GM19395 (cell line): ENCODE measurements around the gene WIPI1.
A peak's percentile ranks its signal among the peaks of the same experiment; 100 is the strongest.
"Not testable (repeated sequence)": the region's sequence is repeated elsewhere in the genome, so short reads cannot be mapped to it uniquely, and the experiment has no call there.

Experiments
- ATAC-seq: cut with Tn5 transposase; IDR thresholded peaks from one replicate; pipeline ENCODE4 v1.9.1; 2021; ENCODE audit warnings: mild to moderate bottlenecking, moderate library complexity; ENCODE audit not compliant: unreplicated experiment

Gene WIPI1

GRCh38 chr17:68420065-68420464 is 37.2 kb downstream of the WIPI1 start:
- no peak for ATAC-seq

- no peak for ATAC-seq
These were observed 38.4 kb downstream of the WIPI1 start for GRCh38 chr17:68418876-68419275.

GRCh38 chr17:68417317-68417716 is 40.0 kb downstream of the WIPI1 start:
- no peak for ATAC-seq

DNA sequence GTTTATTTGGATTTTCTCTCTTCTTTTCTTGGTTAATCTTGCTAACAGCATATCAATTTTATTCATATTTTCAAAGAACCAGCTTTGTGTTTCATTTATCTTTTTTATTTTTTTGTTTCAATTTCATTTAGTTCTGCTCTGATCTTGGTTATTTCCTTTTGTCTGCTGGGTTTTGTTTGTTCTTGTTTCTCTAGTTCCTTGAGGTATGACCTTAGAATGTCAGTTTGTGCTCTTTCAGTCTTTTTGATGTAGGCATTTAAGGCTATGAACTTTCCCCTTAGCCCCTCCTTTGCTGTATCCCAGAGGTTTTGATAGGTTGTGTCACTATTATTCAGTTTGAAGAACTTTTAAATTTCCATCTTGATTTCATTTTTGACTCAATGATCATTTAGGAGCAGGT is 42.4 kb downstream of the WIPI1 start:
- not testable (repeated sequence) for ATAC-seq

GRCh38 chr17:68413597-68414560 is 43.4 kb downstream of the WIPI1 start:
- not testable (repeated sequence) for ATAC-seq

GRCh38 chr17:68407656-68408055 is 49.6 kb downstream of the WIPI1 start:
- ATAC-seq, result not testable (repeated sequence)

DNA sequence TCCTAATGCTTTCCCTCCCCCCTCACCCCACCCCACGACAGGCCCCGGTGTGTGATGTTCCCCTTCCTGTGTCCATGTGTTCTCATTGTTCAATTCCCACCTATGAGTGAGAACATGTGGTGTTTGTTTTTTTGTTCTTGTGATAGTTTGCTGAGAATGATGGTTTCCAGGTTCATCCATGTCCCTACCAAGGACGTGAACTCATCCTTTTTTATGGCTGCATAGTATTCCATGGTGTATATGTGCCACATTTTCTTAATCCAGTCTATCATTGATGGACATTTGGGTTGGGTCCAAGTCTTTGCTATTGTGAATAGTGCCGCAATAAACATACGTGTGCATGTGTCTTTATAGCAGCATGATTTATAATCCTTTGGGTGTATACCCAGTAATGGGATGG is 53.5 kb downstream of the WIPI1 start:
- ATAC-seq, result not testable (repeated sequence)

- no peak for ATAC-seq
These were observed 54.2 kb downstream of the WIPI1 start for GRCh38 chr17:68403122-68403521.

DNA sequence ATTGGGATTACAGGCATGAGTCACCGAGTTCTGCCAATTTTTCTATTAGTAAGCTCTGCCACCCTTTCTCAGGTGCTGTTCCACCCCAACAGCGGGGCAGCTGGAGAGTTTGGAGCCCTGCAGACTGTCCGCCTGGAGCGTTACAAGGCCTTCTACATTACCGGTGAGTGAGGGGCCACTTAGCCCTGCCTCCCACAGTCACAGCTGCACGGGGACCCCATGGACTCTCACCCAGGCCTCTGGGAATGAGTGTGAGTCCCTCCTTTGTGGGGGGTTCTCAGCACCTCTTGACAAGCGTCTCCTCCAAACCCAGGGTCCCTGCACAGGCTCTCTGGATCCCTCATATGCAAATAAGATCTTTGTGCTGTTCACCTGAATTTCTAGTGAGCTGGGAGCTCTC is 56.0 kb downstream of the WIPI1 start:
- no peak for ATAC-seq

- no peak for ATAC-seq
These were observed 56.9 kb downstream of the WIPI1 start for GRCh38 chr17:68400404-68400735.

GRCh38 chr17:68399638-68400403 is 57.5 kb downstream of the WIPI1 start:
- ATAC-seq, result no peak

GRCh38 chr17:68398691-68399637 is 58.3 kb downstream of the WIPI1 start:
- ATAC-seq, result peak; percentile 86

DNA sequence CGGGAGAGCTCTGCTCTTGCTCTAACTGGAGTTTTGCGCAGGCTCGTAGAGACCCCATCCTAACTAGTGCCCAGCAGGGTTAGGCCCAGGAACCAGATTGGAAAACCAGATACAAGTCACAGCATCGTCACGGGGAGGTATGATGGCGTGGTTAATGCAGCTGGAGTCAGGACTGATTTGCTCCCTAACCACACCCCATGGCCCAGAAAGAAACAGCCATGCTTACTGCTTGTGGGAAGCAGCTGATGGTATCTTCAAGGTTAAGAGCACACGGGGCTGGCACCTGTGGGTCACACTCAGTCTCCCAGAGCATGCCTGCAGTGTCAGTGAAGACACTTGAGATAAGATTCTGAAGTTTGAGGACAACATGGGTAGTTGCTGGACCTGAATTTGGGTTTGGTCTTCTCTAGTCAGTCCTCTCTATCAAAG is 60.2 kb downstream of the WIPI1 start:
- no peak for ATAC-seq

- no peak for ATAC-seq
These were observed 60.8 kb downstream of the WIPI1 start for GRCh38 chr17:68396226-68397107.

DNA sequence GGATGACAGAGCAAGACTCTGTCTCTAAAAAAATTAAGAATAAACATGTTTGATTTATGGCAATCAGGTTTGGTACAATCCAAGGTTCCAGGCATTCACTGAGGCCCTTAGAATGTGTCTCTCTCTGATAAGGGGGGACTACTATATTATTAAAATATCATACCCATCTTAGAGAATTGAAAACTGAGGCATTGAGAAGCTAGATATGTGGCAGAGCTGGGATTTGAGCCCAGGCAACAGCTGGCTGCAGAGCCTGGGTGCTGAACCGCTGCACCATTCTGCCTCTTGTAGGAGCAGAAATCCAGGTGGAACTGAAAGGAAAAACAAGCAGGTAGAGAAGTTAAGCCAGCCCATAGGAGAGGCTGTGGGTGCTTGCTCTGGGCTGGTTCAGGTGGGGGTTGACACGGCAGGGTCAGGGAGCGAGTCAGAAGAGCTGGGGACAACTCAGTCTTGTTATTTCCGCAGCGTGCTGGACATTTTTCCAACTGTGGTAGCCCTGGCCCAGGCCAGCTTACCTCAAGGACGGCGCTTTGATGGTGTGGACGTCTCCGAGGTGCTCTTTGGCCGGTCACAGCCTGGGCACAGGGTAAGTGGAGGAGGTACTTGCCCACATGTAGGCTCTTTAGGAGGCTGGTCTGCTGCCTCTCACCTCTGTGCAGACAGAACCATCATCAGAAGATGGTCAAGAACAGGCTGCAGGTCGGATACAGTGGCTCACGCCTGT is 62.5 kb downstream of the WIPI1 start:
- no peak for ATAC-seq

DNA sequence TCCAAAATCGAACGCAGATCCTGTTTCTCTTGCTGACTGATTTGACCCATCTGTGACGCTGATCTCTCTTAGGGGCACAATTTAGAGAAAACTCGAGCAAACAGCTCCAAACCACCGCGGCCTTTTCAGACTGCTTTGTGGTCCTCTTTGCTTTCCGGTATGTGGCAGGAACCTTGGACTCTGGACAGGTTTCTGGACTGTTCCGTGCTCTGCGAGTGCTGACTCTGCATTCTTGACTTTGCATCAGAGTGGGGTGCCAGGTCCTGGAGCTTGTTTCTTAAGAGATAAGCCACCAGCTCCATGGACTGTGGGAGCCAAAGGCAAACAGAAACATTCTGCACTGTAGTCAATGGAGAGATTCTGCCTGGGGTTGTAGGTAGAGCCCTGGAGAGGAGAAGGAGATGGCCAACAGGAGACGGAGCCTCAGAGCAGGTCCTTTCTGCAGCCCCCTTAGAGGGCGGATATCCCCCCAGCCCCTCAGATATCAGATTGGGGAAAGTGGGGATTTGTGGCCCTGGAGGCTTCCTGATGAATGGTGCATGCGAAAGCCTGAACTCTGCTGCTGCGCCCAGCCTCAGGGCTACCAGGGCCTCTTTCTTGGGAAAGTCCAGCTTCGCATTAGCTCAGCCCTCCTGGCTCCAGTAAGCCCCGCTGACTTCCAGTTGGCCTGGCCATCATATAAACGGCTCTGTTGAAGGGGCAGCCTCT is 65.6 kb downstream of the WIPI1 start:
- ATAC-seq, result no peak

DNA sequence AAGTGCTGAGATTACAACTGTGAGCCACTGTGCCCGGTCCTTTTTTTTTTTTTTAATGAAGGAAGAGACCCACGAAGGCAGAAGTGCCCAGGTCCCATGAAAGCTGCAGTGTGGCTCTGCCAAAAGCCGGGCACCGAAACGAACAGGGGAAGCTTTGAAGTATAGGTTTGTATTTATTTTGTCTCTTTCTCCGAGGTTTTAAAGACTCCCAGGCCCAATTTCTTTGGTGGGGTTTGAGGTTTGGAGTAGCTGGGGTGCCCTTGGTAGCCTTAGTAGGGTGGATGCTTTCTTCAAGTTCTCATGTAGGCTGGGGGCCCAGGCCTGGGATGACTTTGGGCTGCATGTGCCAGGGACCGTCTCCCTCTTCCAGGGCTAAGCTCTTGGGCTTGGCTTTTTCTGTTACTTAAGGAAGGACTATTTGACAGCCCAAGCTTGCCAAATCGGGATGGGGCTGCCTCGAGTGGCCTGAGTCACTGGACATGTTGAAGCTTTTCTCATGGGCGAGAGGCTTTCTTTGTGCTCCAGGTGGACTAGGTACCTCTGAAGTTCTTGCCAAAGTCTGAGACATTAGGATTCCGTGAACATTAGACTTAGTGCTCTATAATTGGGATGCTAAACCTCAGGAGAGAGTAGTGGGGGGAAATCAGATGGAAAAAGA is 66.3 kb downstream of the WIPI1 start:
- no peak for ATAC-seq

- no peak for ATAC-seq
These were observed 68.3 kb downstream of the WIPI1 start for GRCh38 chr17:68389041-68389440.
